GM23248 (cell line): ENCODE results near the gene PLXDC2. TPM values are rescaled to one million over a fixed set of nuclear protein-coding genes. Genes with fewer than 3 reads are reported as not detected.

Experiments used
- DNase-seq: peaks from one replicate; pipeline ENCODE4 v3.0.0-alpha.2; 2015
- H2AFZ ChIP-seq: fragments of 200-600 bp; sonication (generic); 2 replicates; pipeline ENCODE4 v1.6.1; 2016; ENCODE audit warnings: antibody characterized with exemption
- H3F3A ChIP-seq: fragments of 200-600 bp; sonication (generic); 2 replicates; pipeline ENCODE4 v1.6.1; 2016; ENCODE audit warnings: mild to moderate bottlenecking, antibody characterized with exemption, mixed run types; ENCODE audit not compliant: insufficient read depth
- H3K27ac ChIP-seq: fragments of 200-600 bp; sonication (generic); 2 replicates; pipeline ENCODE4 v1.5.1; 2016; ENCODE audit warnings: mild to moderate bottlenecking
- H3K27me3 ChIP-seq: fragments of 200-600 bp; sonication (generic); replicated peaks from 2 replicates; pipeline ENCODE4 v1.6.1; 2016; ENCODE audit warnings: mild to moderate bottlenecking; ENCODE audit not compliant: insufficient read depth
- H3K36me3 ChIP-seq: fragments of 200-600 bp; sonication (generic); 2 replicates; pipeline ENCODE4 v1.6.1; 2016; ENCODE audit warnings: low read depth, mild to moderate bottlenecking
- H3K4me1 ChIP-seq: fragments of 200-600 bp; sonication (generic); 2 replicates; pipeline ENCODE4 v1.6.1; 2016; ENCODE audit warnings: mild to moderate bottlenecking; ENCODE audit not compliant: insufficient read depth
- H3K4me2 ChIP-seq: fragments of 200-600 bp; sonication (generic); one replicate; pipeline ENCODE4 v1.6.1; 2016; ENCODE audit warnings: mild to moderate bottlenecking; ENCODE audit not compliant: unreplicated experiment
- H3K4me3 ChIP-seq: fragments of 200-600 bp; sonication (generic); 2 replicates; pipeline ENCODE4 v1.5.1; 2016; ENCODE audit warnings: mild to moderate bottlenecking
- H3K79me2 ChIP-seq: fragments of 200-600 bp; sonication (generic); 2 replicates; pipeline ENCODE4 v1.6.1; 2016; ENCODE audit warnings: mild to moderate bottlenecking; ENCODE audit not compliant: insufficient read depth
- H3K9ac ChIP-seq: fragments of 200-600 bp; sonication (generic); 2 replicates; pipeline ENCODE4 v1.6.1; 2016; ENCODE audit warnings: mild to moderate bottlenecking
- H3K9me2 ChIP-seq: fragments of 200-600 bp; sonication (generic); 2 replicates; pipeline ENCODE4 v1.6.1; 2016; ENCODE audit warnings: mixed run types, mild to moderate bottlenecking, moderate library complexity; ENCODE audit not compliant: insufficient read depth
- H3K9me3 ChIP-seq: fragments of 200-600 bp; sonication (generic); one replicate; pipeline ENCODE4 v1.6.1; 2017; ENCODE audit warnings: low read depth
- H4K20me1 ChIP-seq: fragments of 200-600 bp; sonication (generic); 2 replicates; pipeline ENCODE4 v1.6.0; 2016; ENCODE audit not compliant: insufficient read depth
- EZH2 ChIP-seq: fragments of 200-600 bp; sonication (generic); IDR thresholded peaks from 2 replicates; pipeline ENCODE4 v1.6.1; 2018; ENCODE audit warnings: antibody characterized with exemption, mild to moderate bottlenecking; ENCODE audit not compliant: insufficient read depth, poor library complexity, severe bottlenecking
- EZH2phosphoT487 ChIP-seq: fragments of 200-600 bp; sonication (generic); IDR thresholded peaks from 2 replicates; pipeline ENCODE4 v1.6.1; 2018; ENCODE audit warnings: antibody characterized with exemption, moderate library complexity, mild to moderate bottlenecking, low read depth; ENCODE audit not compliant: insufficient read depth
- WGBS, 2 experiments: methylation state at CpG; one replicate each; pipeline ENCODE4 v1.1.6; 2015 to 2017; ENCODE audit warnings: low lambda C conversion rate in 2 of 2, low coverage in 1 of 2; ENCODE audit errors: missing lambda C conversion rate in 2 of 2; 5-methylcytosine and 5-hydroxymethylcytosine counted together
- in situ Hi-C: fragments of 300-500 bp; cut with MboI; formaldehyde crosslinking; loops from 2 replicates; pipeline ENCODE4 v1.15.0; 2020
- polyA plus RNA-seq: library from polyadenylated mRNA; unstranded; fragments of >200 nt; fragmentation: Nextera tagmentation; extraction: Ambion mirVana; gene quantifications from 2 replicates; pipeline ENCODE4 v1.2.1, GENCODE V29; 2016
- total RNA-seq: library from RNA; depleted of rRNA; stranded (reverse); fragments of >200 nt; shearing (Covaris generic); gene quantifications from 2 replicates; pipeline ENCODE4 v1.2.3, GENCODE V29; 2014

The PLXDC2 gene
- total and polyA plus RNA-seq, 2 experiments from 2014 or later = 0.81 to 2.3 TPM

GRCh38 chr10:20108021-20108420 is 291.8 kb downstream of the PLXDC2 start:
- no peak overlapping the region for H3K27ac ChIP-seq
- H3K9me2 ChIP-seq = no peaks in the 10 kb centered on the region
- H3K79me2 ChIP-seq = no peaks in the 10 kb centered on the region
- no peak for TF ChIP-seq EZH2
- TF ChIP-seq EZH2phosphoT487 = no peak
- H3F3A ChIP-seq = no peaks in the 10 kb centered on the region
- no peaks in the 10 kb centered on the region for H3K27me3 ChIP-seq
- no peaks in the 10 kb centered on the region for H3K9me3 ChIP-seq
- H3K4me2 ChIP-seq = no peak overlapping the region
- no peaks in the 10 kb centered on the region for H4K20me1 ChIP-seq
- H2AFZ ChIP-seq = no peak overlapping the region
- no peak overlapping the region for H3K4me3 ChIP-seq
- H3K9ac ChIP-seq = no peak overlapping the region
- in situ Hi-C loops = no loop called here
- no peaks in the 10 kb centered on the region for H3K36me3 ChIP-seq
- 5% methylated on average over 4 of the region's 4 CpGs for WGBS, 2 experiments
- DNase-seq = no peak
- no peaks in the 10 kb centered on the region for H3K4me1 ChIP-seq

DNA sequence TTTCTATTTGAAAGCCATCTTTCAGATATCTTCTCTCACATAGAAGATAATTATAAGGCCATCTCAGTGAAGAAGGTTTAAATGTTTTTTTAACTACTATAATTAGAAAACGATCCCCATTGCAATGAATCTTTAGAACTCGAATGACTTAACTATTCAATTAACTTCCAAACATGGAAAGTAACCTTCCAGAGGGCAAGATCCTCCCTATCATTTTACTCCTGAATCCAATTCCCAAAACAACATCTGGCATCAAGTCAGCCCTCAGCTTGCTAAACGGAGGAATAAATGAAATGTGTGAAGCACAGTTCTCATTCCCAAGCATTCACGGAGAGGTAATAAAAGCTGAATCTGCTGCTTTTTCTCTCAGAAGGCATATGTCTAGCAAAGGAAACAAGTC is 293.4 kb downstream of the PLXDC2 start:
- Histone ChIP-seq H3K27ac (no peak overlapping the region), H3K36me3 (no peaks in the 10 kb centered on the region), H3K9ac (no peak overlapping the region), H3K4me1 (no peaks in the 10 kb centered on the region), H3K79me2 (no peaks in the 10 kb centered on the region), H3K9me2 (no peaks in the 10 kb centered on the region), H3K9me3 (no peaks in the 10 kb centered on the region), H3K27me3 (no peaks in the 10 kb centered on the region), H3F3A (no peaks in the 10 kb centered on the region), H2AFZ (no peak overlapping the region), H3K4me3 (no peak overlapping the region), H4K20me1 (no peaks in the 10 kb centered on the region), H3K4me2 (no peak overlapping the region)
- no peak for DNase-seq
- TF ChIP-seq EZH2 = no peak
- TF ChIP-seq EZH2phosphoT487 = no peak
- WGBS, 2 experiments = 39 to 41% methylated on average over 4 of the region's 4 CpGs
- in situ Hi-C loops = no loop called here

DNA sequence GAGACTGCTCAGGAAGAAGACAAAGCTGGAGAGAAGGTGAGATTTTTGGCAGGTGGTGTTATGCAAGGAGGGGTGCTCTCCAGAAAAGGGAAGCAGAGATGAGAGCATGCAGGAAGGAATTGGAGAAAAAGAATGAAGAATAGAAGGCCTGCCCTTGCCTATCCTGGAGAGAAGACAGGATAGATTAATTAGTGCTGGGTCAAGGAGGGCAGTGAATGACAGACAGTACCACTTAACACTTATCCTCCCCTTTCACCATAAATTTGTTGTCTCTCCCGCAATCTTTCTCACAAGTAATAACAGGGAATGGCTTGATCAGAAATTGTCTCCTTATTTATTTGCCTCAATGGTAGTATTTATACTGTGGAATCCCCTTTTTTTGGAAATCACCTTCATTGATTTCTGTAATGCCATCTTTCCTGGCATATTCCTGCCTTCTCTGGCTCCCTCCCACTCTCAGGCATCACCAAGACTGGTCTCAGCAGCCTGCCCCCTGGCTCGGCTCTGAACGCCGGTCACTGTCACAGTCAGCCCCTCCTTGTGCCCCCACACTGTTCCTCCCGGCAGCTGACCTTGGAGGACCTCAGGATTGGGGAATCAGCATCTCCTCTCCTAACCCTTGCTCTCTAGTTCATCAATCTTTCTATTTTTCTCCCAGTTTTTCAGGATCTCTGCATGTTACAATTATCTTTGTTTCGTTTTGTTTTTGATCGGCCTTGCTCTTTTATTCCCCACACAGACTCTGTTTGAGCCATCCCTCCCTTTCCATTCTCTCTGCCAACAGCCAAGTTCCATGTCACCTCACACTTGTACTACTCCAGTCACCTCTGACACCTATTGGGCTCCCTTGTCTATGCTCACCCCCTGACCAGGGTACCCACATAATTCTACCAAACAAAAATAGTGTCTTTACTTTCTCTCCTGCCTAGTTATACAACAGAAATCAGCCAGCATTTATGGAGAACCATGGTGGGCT is 294.2 kb downstream of the PLXDC2 start:
- Histone ChIP-seq H3K27me3 (no peaks in the 10 kb centered on the region), H3F3A (no peaks in the 10 kb centered on the region), H3K27ac (no peak overlapping the region), H3K4me1 (no peaks in the 10 kb centered on the region), H3K36me3 (no peaks in the 10 kb centered on the region), H3K79me2 (no peaks in the 10 kb centered on the region), H4K20me1 (no peaks in the 10 kb centered on the region), H3K9me3 (no peaks in the 10 kb centered on the region), H3K4me2 (no peak overlapping the region), H3K9ac (no peak overlapping the region), H3K4me3 (no peak overlapping the region), H2AFZ (no peak overlapping the region), H3K9me2 (no peaks in the 10 kb centered on the region)
- WGBS, 2 experiments = 57% methylated on average over 7 of the region's 7 CpGs
- TF ChIP-seq EZH2phosphoT487 (no peak), EZH2 (no peak)
- in situ Hi-C loops = no loop called here
- DNase-seq = no peak

- Histone ChIP-seq H3K4me1 (no peaks in the 10 kb centered on the region), H2AFZ (no peak overlapping the region), H3K27ac (no peak overlapping the region), H3K27me3 (no peaks in the 10 kb centered on the region), H4K20me1 (no peaks in the 10 kb centered on the region), H3K9me3 (no peaks in the 10 kb centered on the region), H3K36me3 (no peaks in the 10 kb centered on the region), H3K9me2 (no peaks in the 10 kb centered on the region), H3K4me3 (no peak overlapping the region), H3K9ac (no peak overlapping the region), H3K79me2 (no peaks in the 10 kb centered on the region), H3K4me2 (no peak overlapping the region), H3F3A (no peaks in the 10 kb centered on the region)
- in situ Hi-C loops = no loop called here
- DNase-seq = no peak
- no peak for TF ChIP-seq EZH2phosphoT487
- TF ChIP-seq EZH2 = no peak
- WGBS, 2 experiments = 33 to 42% methylated on average over 5 of the region's 5 CpGs
Measured at GRCh38 chr10:20114179-20114578, 297.9 kb downstream of the PLXDC2 start.
